Neural cell (in vitro differentiated cells): ENCODE results near the gene PRR5L. TPM values are rescaled to one million over a fixed set of nuclear protein-coding genes. Genes with fewer than 3 reads are reported as not detected.

Experiments used
- H2AFZ ChIP-seq: fragments of 200-600, 300-800 bp; sonication (generic), shearing (Covaris generic); 2 replicates; pipeline ENCODE4 v1.6.0; 2014; ENCODE audit warnings: low read depth, mild to moderate bottlenecking, antibody characterized with exemption, low read length, moderate library complexity
- H3F3A ChIP-seq: fragments of 200-600 bp; shearing (Covaris generic); 2 replicates; pipeline ENCODE4 v1.6.1; 2016; ENCODE audit warnings: mild to moderate bottlenecking, moderate library complexity, mixed read lengths, antibody characterized with exemption, low read length; ENCODE audit not compliant: insufficient read depth, poor library complexity, severe bottlenecking
- H3K27ac ChIP-seq: fragments of 200-600, 300-800 bp; sonication (generic), shearing (Covaris generic); 2 replicates; pipeline ENCODE4 v1.5.1; 2014; ENCODE audit warnings: mild to moderate bottlenecking, low read length, moderate library complexity
- H3K27me3 ChIP-seq: fragments of 300-800, 200-600 bp; sonication (generic), shearing (Covaris generic); 2 replicates; pipeline ENCODE4 v1.6.0; 2014; ENCODE audit warnings: mild to moderate bottlenecking, low read depth, low read length, moderate library complexity; ENCODE audit not compliant: insufficient read depth
- H3K36me3 ChIP-seq: fragments of 300-800, 200-600 bp; sonication (generic), shearing (Covaris generic); 2 replicates; pipeline ENCODE4 v1.5.1; 2014; ENCODE audit warnings: mild to moderate bottlenecking, antibody characterized with exemption, low read length, moderate library complexity; ENCODE audit not compliant: insufficient read depth
- H3K4me2 ChIP-seq: fragments of 300-800, 200-600 bp; sonication (generic), shearing (Covaris generic); 2 replicates; pipeline ENCODE4 v1.6.0; 2014; ENCODE audit warnings: mild to moderate bottlenecking, low read length
- H3K4me3 ChIP-seq: fragments of 300-800, 200-600 bp; sonication (generic), shearing (Covaris generic); 2 replicates; pipeline ENCODE4 v1.5.1; 2014; ENCODE audit warnings: mild to moderate bottlenecking, low read length, moderate library complexity
- H3K79me2 ChIP-seq: fragments of 200-600 bp; shearing (Covaris generic); replicated peaks from 2 replicates; pipeline ENCODE4 v1.6.0; 2014; ENCODE audit warnings: mild to moderate bottlenecking, low read length, moderate library complexity; ENCODE audit not compliant: insufficient read depth
- H3K9ac ChIP-seq: fragments of 300-800, 200-600 bp; sonication (generic), shearing (Covaris generic); 2 replicates; pipeline ENCODE4 v1.6.1; 2016; ENCODE audit warnings: mild to moderate bottlenecking, low read length, mixed read lengths
- H3K9me2 ChIP-seq: fragments of 200-600 bp; shearing (Covaris generic); 2 replicates; pipeline ENCODE4 v1.6.1; 2016; ENCODE audit warnings: mild to moderate bottlenecking, low read length, mixed read lengths; ENCODE audit not compliant: insufficient read depth
- H3K9me3 ChIP-seq: fragments of 200-600, 300-800 bp; sonication (generic), shearing (Covaris generic); 2 replicates; pipeline ENCODE4 v1.6.1; 2016; ENCODE audit warnings: mild to moderate bottlenecking, mixed run types, low read length, moderate library complexity, mixed read lengths
- H4K20me1 ChIP-seq: fragments of 200-600 bp; shearing (Covaris generic); 2 replicates; pipeline ENCODE4 v1.6.1; 2016; ENCODE audit warnings: mild to moderate bottlenecking, mixed run types; ENCODE audit not compliant: insufficient read depth
- EP300 ChIP-seq: fragments of 450-650 bp; conservative IDR thresholded peaks from 2 replicates; pipeline ENCODE4 v1.6.1; 2014; ENCODE audit warnings: antibody characterized with exemption, mild to moderate bottlenecking, moderate library complexity; ENCODE audit not compliant: poor library complexity, severe bottlenecking
- EZH2 ChIP-seq: fragments of 200-600, 300-800 bp; shearing (Covaris generic), sonication (generic); IDR thresholded peaks from 2 replicates; pipeline ENCODE4 v1.6.1; 2014; ENCODE audit warnings: antibody characterized with exemption, low read length, borderline replicate concordance, mild to moderate bottlenecking; ENCODE audit not compliant: insufficient read depth, poor library complexity, severe bottlenecking
- MXI1 ChIP-seq: fragments of 450-650 bp; conservative IDR thresholded peaks from 2 replicates; pipeline ENCODE4 v1.6.1; 2014; ENCODE audit warnings: antibody characterized with exemption, mild to moderate bottlenecking; ENCODE audit not compliant: poor library complexity, severe bottlenecking
- POLR2AphosphoS5 ChIP-seq: IDR thresholded peaks from 2 replicates; pipeline ENCODE4 v1.6.1; 2012
- RAD21 ChIP-seq: fragments of 450-650 bp; conservative IDR thresholded peaks from 2 replicates; pipeline ENCODE4 v1.6.1; 2014; ENCODE audit warnings: antibody characterized with exemption, mild to moderate bottlenecking, moderate library complexity
- REST ChIP-seq: IDR thresholded peaks from 2 replicates; pipeline ENCODE4 v1.6.1; 2012; ENCODE audit warnings: borderline replicate concordance
- SMC3 ChIP-seq: fragments of 450-650 bp; conservative IDR thresholded peaks from 2 replicates; pipeline ENCODE4 v1.6.1; 2014; ENCODE audit warnings: antibody characterized with exemption, mild to moderate bottlenecking, moderate library complexity; ENCODE audit not compliant: poor library complexity
- TAF1 ChIP-seq: IDR thresholded peaks from 2 replicates; pipeline ENCODE4 v1.6.1; 2012; ENCODE audit warnings: low read depth
- polyA plus RNA-seq: library from polyadenylated mRNA; depleted of rRNA; stranded (reverse); fragments of >200 nt; gene quantifications from 2 replicates; pipeline ENCODE4 v1.2.3, GENCODE V29; 2014
- TF ChIP-seq, protein P1 (sequence below): fragments of 450-650 bp; IDR thresholded peaks from 2 replicates; pipeline ENCODE4 v1.5.1; 2014; ENCODE audit warnings: antibody characterized with exemption, mild to moderate bottlenecking, moderate library complexity; ENCODE audit not compliant: poor library complexity, severe bottlenecking

Gene PRR5L
- polyA plus RNA-seq, 1 donor from 2014 or later, result 0.22 TPM

DNA sequence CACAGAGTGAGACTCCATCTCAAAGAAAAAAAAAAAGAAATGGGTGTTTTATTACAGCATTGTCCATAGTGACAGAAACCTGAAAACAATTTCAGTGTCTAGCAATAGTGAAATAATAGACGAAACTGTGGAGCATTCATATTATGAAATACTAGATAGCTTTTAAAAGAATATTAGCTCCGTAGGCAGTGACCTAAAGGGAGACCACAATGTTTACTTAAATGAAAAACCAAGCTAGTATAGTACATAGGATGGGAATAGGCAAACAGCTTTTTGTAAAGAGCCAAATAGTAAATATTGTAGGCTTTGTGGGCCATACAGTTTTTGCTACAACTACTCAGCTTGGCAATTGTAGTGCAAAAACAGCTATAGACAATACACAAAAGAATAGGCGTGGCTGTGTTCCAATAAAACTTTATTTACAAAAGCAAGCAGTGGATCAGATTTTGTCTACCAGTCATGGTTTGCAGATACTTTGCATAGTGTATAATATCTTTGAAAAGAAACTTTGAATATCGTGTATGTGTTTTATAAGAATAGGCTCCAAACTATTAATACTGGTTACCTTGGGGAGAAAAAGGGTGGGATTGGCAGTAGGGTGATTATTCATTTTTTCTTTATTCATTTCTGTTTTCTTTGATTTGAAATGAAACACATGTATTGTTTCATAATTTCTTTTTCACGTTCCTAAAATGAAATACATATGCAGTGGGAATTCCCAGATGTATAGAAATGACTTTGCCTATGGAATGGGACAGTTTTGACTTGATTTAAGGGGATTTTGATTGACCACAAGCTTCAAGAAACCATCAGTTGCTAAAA lies 50.7 kb downstream of the PRR5L start:
- Histone ChIP-seq H2AFZ (no peak overlapping the region), H3K27ac (no peak overlapping the region)

GRCh38 chr11:36347384-36347906 lies 51.4 kb downstream of the PRR5L start:
- no peaks in the 10 kb centered on the region for H3K27me3 ChIP-seq
- no peaks in the 10 kb centered on the region for H3K9me3 ChIP-seq
- H3K27ac ChIP-seq, result no peak overlapping the region
- TF ChIP-seq SMC3 (no peak), RAD21 (no peak), POLR2AphosphoS5 (no peak), TAF1 (no peak), REST (no peak)
- TF ChIP-seq, protein P1, sequence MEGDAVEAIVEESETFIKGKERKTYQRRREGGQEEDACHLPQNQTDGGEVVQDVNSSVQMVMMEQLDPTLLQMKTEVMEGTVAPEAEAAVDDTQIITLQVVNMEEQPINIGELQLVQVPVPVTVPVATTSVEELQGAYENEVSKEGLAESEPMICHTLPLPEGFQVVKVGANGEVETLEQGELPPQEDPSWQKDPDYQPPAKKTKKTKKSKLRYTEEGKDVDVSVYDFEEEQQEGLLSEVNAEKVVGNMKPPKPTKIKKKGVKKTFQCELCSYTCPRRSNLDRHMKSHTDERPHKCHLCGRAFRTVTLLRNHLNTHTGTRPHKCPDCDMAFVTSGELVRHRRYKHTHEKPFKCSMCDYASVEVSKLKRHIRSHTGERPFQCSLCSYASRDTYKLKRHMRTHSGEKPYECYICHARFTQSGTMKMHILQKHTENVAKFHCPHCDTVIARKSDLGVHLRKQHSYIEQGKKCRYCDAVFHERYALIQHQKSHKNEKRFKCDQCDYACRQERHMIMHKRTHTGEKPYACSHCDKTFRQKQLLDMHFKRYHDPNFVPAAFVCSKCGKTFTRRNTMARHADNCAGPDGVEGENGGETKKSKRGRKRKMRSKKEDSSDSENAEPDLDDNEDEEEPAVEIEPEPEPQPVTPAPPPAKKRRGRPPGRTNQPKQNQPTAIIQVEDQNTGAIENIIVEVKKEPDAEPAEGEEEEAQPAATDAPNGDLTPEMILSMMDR, result no peak
- H3K9me2 ChIP-seq, result no peaks in the 10 kb centered on the region
- H3K9ac ChIP-seq, result no peak overlapping the region
- H3K79me2 ChIP-seq, result no peaks in the 10 kb centered on the region
- H3F3A ChIP-seq, result no peaks in the 10 kb centered on the region
- no peaks in the 10 kb centered on the region for H4K20me1 ChIP-seq
- H3K4me3 ChIP-seq, result no peak overlapping the region
- H2AFZ ChIP-seq, result no peak overlapping the region
- no peaks in the 10 kb centered on the region for H3K36me3 ChIP-seq
- H3K4me2 ChIP-seq, result no peak overlapping the region

More for the DNA sequence above, 50.7 kb downstream of the PRR5L start:
- no peak overlapping the region for H3K4me2 ChIP-seq
- H3K79me2 ChIP-seq, result no peaks in the 10 kb centered on the region
- no peaks in the 10 kb centered on the region for H3K36me3 ChIP-seq
- H3K9me3 ChIP-seq, result no peaks in the 10 kb centered on the region
- H3K27me3 ChIP-seq, result no peaks in the 10 kb centered on the region
- H3F3A ChIP-seq, result no peaks in the 10 kb centered on the region
- H4K20me1 ChIP-seq, result no peaks in the 10 kb centered on the region
- no peak overlapping the region for H3K4me3 ChIP-seq
- H3K9me2 ChIP-seq, result no peaks in the 10 kb centered on the region
- H3K9ac ChIP-seq, result no peak overlapping the region
- TF ChIP-seq, protein P1, result no peak
- TF ChIP-seq TAF1 (no peak), REST (no peak), SMC3 (no peak), EZH2 (no peak), MXI1 (no peak), POLR2AphosphoS5 (no peak), EP300 (no peak), RAD21 (no peak)
